ENCODE data around the gene OGG1.

OGG1 gene

GRCh38 chr3:9727041-9727595, 22.6 kb upstream of the OGG1 start:
- DNase-seq (ENCODE audit: low read depth in 1 of 2, low spot score in 1 of 2) = peak; percentile 16 to 30

- DNase-seq (ENCODE audit: low read depth in 1 of 2, low spot score in 1 of 2) = no peak
Observed at GRCh38 chr3:9727743-9728142, 22.0 kb upstream of the OGG1 start.

- DNase-seq (ENCODE audit: low read depth in 1 of 2, low spot score in 1 of 2) = no peak
Observed at GRCh38 chr3:9729419-9729818, 20.3 kb upstream of the OGG1 start.

GRCh38 chr3:9730657-9731205, 19.0 kb upstream of the OGG1 start:
- DNase-seq (ENCODE audit: low read depth in 1 of 2, low spot score in 1 of 2) = no peak

- peak; percentile 99 to 100 for DNase-seq (ENCODE audit: low read depth in 1 of 2, low spot score in 1 of 2)
Observed at GRCh38 chr3:9731206-9732079, 18.3 kb upstream of the OGG1 start, which contains the start of gene BRPF1. TSS of gene BRPF1 (plus strand) at chr3:9731735. CDS start at chr3:9734141, 2,406 bp downstream.

- DNase-seq (ENCODE audit: low read depth in 1 of 2, low spot score in 1 of 2) = peak in 1 of 2 donors; percentile 11
Observed at GRCh38 chr3:9732080-9732739, 17.5 kb upstream of the OGG1 start.

- DNase-seq (ENCODE audit: low read depth in 1 of 2, low spot score in 1 of 2) = no peak
Observed at GRCh38 chr3:9732740-9733115, 17.0 kb upstream of the OGG1 start.

GRCh38 chr3:9736831-9737230, 12.9 kb upstream of the OGG1 start:
- DNase-seq (ENCODE audit: low read depth in 1 of 2, low spot score in 1 of 2) = no peak

- DNase-seq (ENCODE audit: low read depth in 1 of 2, low spot score in 1 of 2) = no peak
Observed at GRCh38 chr3:9739181-9739580, 10.6 kb upstream of the OGG1 start.

GRCh38 chr3:9742560-9742959, 7.2 kb upstream of the OGG1 start:
- DNase-seq (ENCODE audit: low read depth in 1 of 2, low spot score in 1 of 2) = no peak

GRCh38 chr3:9743548-9743947, 6.2 kb upstream of the OGG1 start:
- DNase-seq (ENCODE audit: low read depth in 1 of 2, low spot score in 1 of 2) = no peak

GRCh38 chr3:9744162-9744561, 5.6 kb upstream of the OGG1 start:
- DNase-seq (ENCODE audit: low read depth in 1 of 2, low spot score in 1 of 2) = no peak

GRCh38 chr3:9745521-9745920, 4.2 kb upstream of the OGG1 start:
- DNase-seq (ENCODE audit: low read depth in 1 of 2, low spot score in 1 of 2) = no peak

GRCh38 chr3:9746330-9746729, 3.4 kb upstream of the OGG1 start:
- DNase-seq (ENCODE audit: low read depth in 1 of 2, low spot score in 1 of 2) = no peak

- no peak for DNase-seq (ENCODE audit: low read depth in 1 of 2, low spot score in 1 of 2)
Observed at GRCh38 chr3:9747267-9747666, 2.5 kb upstream of the OGG1 start.

- DNase-seq (ENCODE audit: low read depth in 1 of 2, low spot score in 1 of 2) = no peak
Observed at GRCh38 chr3:9748031-9748430, 1.7 kb upstream of the OGG1 start.

- DNase-seq (ENCODE audit: low read depth in 1 of 2, low spot score in 1 of 2) = no peak
Observed at GRCh38 chr3:9749296-9749644, 482 bp upstream of the OGG1 start.

GRCh38 chr3:9750556-9751411, 1.0 kb downstream of the OGG1 start:
- DNase-seq (ENCODE audit: low read depth in 1 of 2, low spot score in 1 of 2) = no peak

- no peak for DNase-seq (ENCODE audit: low read depth in 1 of 2, low spot score in 1 of 2)
Observed at GRCh38 chr3:9754678-9755077, 4.9 kb downstream of the OGG1 start.

GRCh38 chr3:9757427-9757826, 7.7 kb downstream of the OGG1 start:
- DNase-seq (ENCODE audit: low read depth in 1 of 2, low spot score in 1 of 2) = no peak
